Upper lobe of right lung (tissue), 1 donor: Measurements from ENCODE around the gene DAPK2. TPM values are rescaled to one million over a fixed set of nuclear protein-coding genes. Genes with fewer than 3 reads are reported as not detected.

Source experiments
- ATAC-seq: fragments of 200-7000 bp; cut with Tn5 transposase; one replicate; pipeline ENCODE4 v1.9.1; 2020; ENCODE audit warnings: mild to moderate bottlenecking, moderate library complexity
- DNase-seq: peaks from one replicate; pipeline ENCODE4 v3.0.0-alpha.2; 2020
- H3K27ac ChIP-seq: fragments of 200-600 bp; one replicate; pipeline ENCODE4 v1.8.0; 2022
- H3K27me3 ChIP-seq: fragments of 200-600 bp; one replicate; pipeline ENCODE4 v1.8.0; 2022; ENCODE audit warnings: mild to moderate bottlenecking
- H3K36me3 ChIP-seq: fragments of 200-600 bp; one replicate; pipeline ENCODE4 v1.8.0; 2022
- H3K4me1 ChIP-seq: fragments of 200-600 bp; one replicate; pipeline ENCODE4 v1.8.0; 2022
- H3K4me3 ChIP-seq: fragments of 200-600 bp; one replicate; pipeline ENCODE4 v1.8.0; 2022; ENCODE audit warnings: mild to moderate bottlenecking
- H3K9me3 ChIP-seq: fragments of 200-600 bp; one replicate; pipeline ENCODE4 v1.8.0; 2022
- CTCF ChIP-seq: fragments of 200-600 bp; IDR thresholded peaks from one replicate; pipeline ENCODE4 v1.8.0; 2022; ENCODE audit warnings: antibody characterized with exemption
- intact Hi-C: fragments of 100-400 bp; cut with DNase I; formaldehyde crosslinking; loops from one replicate; pipeline ENCODE4 v1.11.0; 2022
- total RNA-seq: library from RNA; stranded (reverse); fragmentation: NEBNext Ultra II Directional; extraction: Animal tissue kit (Norgen Biotek cat#: 25700); gene quantifications from one replicate; pipeline ENCODE4 v1.2.1, GENCODE V29; 2021
- donor health status: DM: no; HTN: yes; CAD: no; lungs with severe emphysema.

The DAPK2 gene
- total RNA-seq, 1 donor from 2014 or later, result 73.3 TPM

GRCh38 chr15:63945838-63946298 is 100.4 kb downstream of the DAPK2 start:
- Histone ChIP-seq H3K9me3 (no peaks in the 10 kb centered on the region), H3K4me1 (peaks cover 22% of the 10 kb centered on the region), H3K27ac (peak overlapping the region; percentile 65), H3K27me3 (no peaks in the 10 kb centered on the region), H3K4me3 (no peak overlapping the region), H3K36me3 (no peaks in the 10 kb centered on the region)
- peak; percentile 32 for TF ChIP-seq CTCF
- intact Hi-C loops, result no loop called here
- DNase-seq (peak; percentile 91), ATAC-seq (peak; percentile 94)

GRCh38 chr15:63945007-63945788 is 101.1 kb downstream of the DAPK2 start:
- peak overlapping the region; percentile 65 for H3K27ac ChIP-seq
- intact Hi-C loops, result no loop called here
- peaks cover 28% of the 10 kb centered on the region for H3K4me1 ChIP-seq
- H3K27me3 ChIP-seq, result no peaks in the 10 kb centered on the region
- peak; percentile 83 for ATAC-seq
- no peaks in the 10 kb centered on the region for H3K9me3 ChIP-seq
- no peaks in the 10 kb centered on the region for H3K36me3 ChIP-seq
- peak; percentile 95 for TF ChIP-seq CTCF
- DNase-seq, result peak; percentile 86
- no peak overlapping the region for H3K4me3 ChIP-seq

- no peak overlapping the region for H3K4me3 ChIP-seq
- no peaks in the 10 kb centered on the region for H3K9me3 ChIP-seq
- H3K27me3 ChIP-seq, result no peaks in the 10 kb centered on the region
- H3K4me1 ChIP-seq, result peaks cover 33% of the 10 kb centered on the region
- no peaks in the 10 kb centered on the region for H3K36me3 ChIP-seq
- ATAC-seq (no peak), DNase-seq (no peak)
- intact Hi-C loops, result no loop called here
- H3K27ac ChIP-seq, result no peak overlapping the region
- no peak for TF ChIP-seq CTCF
These were observed 101.7 kb downstream of the DAPK2 start for GRCh38 chr15:63944681-63944955.

GRCh38 chr15:63943829-63944680 is 102.2 kb downstream of the DAPK2 start:
- Histone ChIP-seq H3K36me3 (no peaks in the 10 kb centered on the region), H3K27me3 (no peaks in the 10 kb centered on the region), H3K4me1 (peaks cover 39% of the 10 kb centered on the region), H3K9me3 (no peaks in the 10 kb centered on the region), H3K27ac (no peak overlapping the region), H3K4me3 (no peak overlapping the region)
- no peak for DNase-seq
- TF ChIP-seq CTCF, result no peak
- intact Hi-C loops, result no loop called here
- no peak for ATAC-seq

GRCh38 chr15:63942486-63943365 is 103.6 kb downstream of the DAPK2 start:
- Histone ChIP-seq H3K36me3 (no peaks in the 10 kb centered on the region), H3K27me3 (no peaks in the 10 kb centered on the region), H3K4me1 (peaks cover 50% of the 10 kb centered on the region), H3K9me3 (no peaks in the 10 kb centered on the region), H3K27ac (no peak overlapping the region), H3K4me3 (no peak overlapping the region)
- ATAC-seq (no peak), DNase-seq (no peak)
- TF ChIP-seq CTCF, result no peak
- intact Hi-C loops, result no loop called here
